ENCODE results near the gene SPOCK3. TPM values are rescaled to one million over a fixed set of nuclear protein-coding genes. Genes with fewer than 3 reads are reported as not detected.

SPOCK3 gene
- total RNA-seq, result 10.3 TPM

DNA sequence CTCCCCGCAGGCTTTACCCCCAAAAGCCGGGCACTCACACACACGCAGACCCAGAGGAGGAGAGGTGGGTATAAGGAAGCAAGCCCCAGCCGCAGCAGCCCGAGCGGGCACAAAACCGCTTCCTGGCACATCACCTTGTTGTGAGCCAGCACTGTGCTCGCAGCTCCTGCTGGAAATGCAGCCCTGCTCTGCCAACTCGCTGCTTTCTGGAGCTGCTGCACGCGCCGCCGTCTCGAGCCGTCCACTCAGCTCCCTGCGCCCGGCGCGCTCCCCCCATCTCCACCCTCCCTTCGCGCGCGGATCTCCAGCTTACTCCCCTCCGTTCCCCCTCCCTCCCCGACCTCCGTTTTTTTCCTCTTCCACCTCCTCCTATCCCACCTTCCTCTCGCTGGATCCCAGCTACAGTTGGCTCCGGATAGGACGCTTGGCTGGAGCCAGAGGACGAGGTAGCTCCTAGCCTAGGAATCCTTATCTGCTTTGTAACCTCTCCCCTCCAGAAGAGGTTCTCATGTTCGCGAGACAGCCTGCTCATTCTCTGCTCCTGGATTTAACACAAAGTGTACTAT, at the start of gene SPOCK3:
Gene SPOCK3 (minus strand): TSS at position 179 of the 566 bp plus-strand sequence.

Small RNA genes lying within 50 kb of the gene (small RNA-seq; reads per million reads assigned to genes)
- not detected for gene RNA5SP171 (ENCODE audit: low replicate concordance)

Measured in parietal lobe (tissue), 2 donors.